Heart left ventricle (tissue), 16 donors: Measurements from ENCODE around the gene LRRC26. TPM values are rescaled to one million over a fixed set of nuclear protein-coding genes. Genes with fewer than 3 reads are reported as not detected.
A peak's percentile ranks its signal among the peaks of the same experiment; 100 is the strongest.

ENCODE experiments used
- ATAC-seq, 4 donors: fragments of 200-7000 bp; cut with Tn5 transposase; one replicate each; pipeline ENCODE4 v1.9.1; 2020 to 2022; ENCODE audit warnings: moderate library complexity in 4 of 4, mild to moderate bottlenecking in 3 of 4, moderate number of reproducible peaks in 1 of 4
- DNase-seq, 5 donors: peaks; one replicate each; pipeline ENCODE4 v3.0.0-alpha.2; 2020
- H3K27ac ChIP-seq, 12 donors: fragments of 200-600 bp; sonication (generic) in 4 of 12; one replicate each; pipeline versions ENCODE4 v1.5.0 to v1.8.0; 2016 to 2022; ENCODE audit warnings: mild to moderate bottlenecking in 2 of 12
- H3K27me3 ChIP-seq, 9 donors: fragments of 200-600 bp; sonication (generic) in 2 of 9; one replicate each; pipeline versions ENCODE4 v1.5.1 to v1.8.0; 2016 to 2022; ENCODE audit warnings: mild to moderate bottlenecking in 3 of 9
- H3K36me3 ChIP-seq, 9 donors: fragments of 200-600 bp; sonication (generic) in 2 of 9; one replicate each; pipeline versions ENCODE4 v1.5.0 to v1.8.0; 2018 to 2022; ENCODE audit warnings: mild to moderate bottlenecking in 2 of 9
- H3K4me1 ChIP-seq, 12 donors: fragments of 200-600 bp; sonication (generic) in 4 of 12; one replicate each; pipeline versions ENCODE4 v1.5.0 to v1.8.0; 2016 to 2022; ENCODE audit warnings: mild to moderate bottlenecking in 3 of 12
- H3K4me3 ChIP-seq, 12 donors: fragments of 200-600 bp; sonication (generic) in 4 of 12; one replicate each; pipeline versions ENCODE4 v1.5.0 to v1.8.0; 2017 to 2022; ENCODE audit warnings: mild to moderate bottlenecking in 9 of 12, moderate library complexity in 4 of 12
- H3K9me3 ChIP-seq, 12 donors: fragments of 200-600 bp; sonication (generic) in 4 of 12; one replicate each; pipeline versions ENCODE4 v1.5.0 to v1.8.0; 2016 to 2022; ENCODE audit warnings: mild to moderate bottlenecking in 1 of 12
- CTCF ChIP-seq, 12 donors: fragments of 200-600 bp; sonication (generic) in 4 of 12; IDR thresholded peaks; one replicate each; pipeline versions ENCODE4 v1.5.0 to v1.8.0; 2018 to 2022; ENCODE audit warnings: antibody characterized with exemption in 12 of 12, mild to moderate bottlenecking in 5 of 12
- POLR2A ChIP-seq, 2 donors: fragments of 450-650 bp; IDR thresholded peaks; one replicate each; pipeline ENCODE4 v1.6.1; 2017; ENCODE audit warnings: antibody characterized with exemption in 2 of 2, mild to moderate bottlenecking in 2 of 2, moderate library complexity in 2 of 2
- WGBS, 4 donors: extraction: QIAGEN DNeasy Blood & Tissue Kit in 2 of 4; methylation state at CpG; one replicate each; pipeline versions ENCODE4 v1.1.5 to v1.1.7; 2013 to 2018; 5-methylcytosine and 5-hydroxymethylcytosine counted together
- intact Hi-C, 10 donors: fragments of 100-400 bp; cut with DNase I; formaldehyde crosslinking; loops; one replicate each; pipeline versions ENCODE4 v1.11.1 to v1.14.2; 2022
- polyA plus RNA-seq, 2 donors: library from polyadenylated mRNA; stranded (reverse); fragments of 200-250 nt; gene quantifications; one replicate each; pipeline ENCODE4 v1.2.3, GENCODE V29; 2013
- total RNA-seq, 9 donors: library from RNA; depleted of rRNA in 2 of 9; stranded (reverse); fragments of >200 nt in 2 of 9; fragmentation: NEBNext Ultra II Directional in 3 of 9; extraction: Animal tissue kit (Norgen Biotek cat#: 25700) in 3 of 9; gene quantifications; one replicate each; pipeline versions ENCODE4 v1.1.0 to v1.2.4, GENCODE V29; 2016 to 2023
- donor health status: ischemic (EF 13 %, LVEDD 7.1; RV severe dilation, severe dysfunction).
- donor health status: healthy with polysubstance abuse.
- donor health status: DM: no; HTN: yes; CAD: no.
- donor health status: DM: no; HTN: no; CAD: no.
- donor health status: ischemic (EF 25% LVEDD 6.9; RV normal size, moderate dysfunction).
- donor health status: ischemic (EF 25% LVEDD 5.7; RV mildly dilated, moderate dysfunction).
- donor health status: healthy.
- donor health status: DM: yes; HTN: yes; CAD: no.
- donor health status: ischemic (EF 35%, LVEDD 5.7; RV mildly dilated, moderate dysfunction).
- donor health status: nonischemic (EF 11% LVEDD 7.7; RV severe dilation, severe dysfunction).
- donor health status: DM: yes; HTN: yes; CAD: no.
- donor health status: PGD.
- donor health status: ischemic (EF 29% LVEDD 5.4; RV normal size, mild dysfunction).
- donor health status: nonischemic (EF 23%, LVEDD 6.1; RV moderate dilation, normal function).

The LRRC26 gene
- total and polyA plus RNA-seq, 11 donors, result not detected

GRCh38 chr9:137156567-137157375 lies 13.1 kb downstream of the LRRC26 start:
- no peak overlapping the region for H3K27ac ChIP-seq
- peak in 3 of 5 donors; percentile 44 to 82 (median 51) for DNase-seq
- peaks cover 0 to 13% (median 5%) of the 10 kb centered on the region in 12 donors for H3K4me1 ChIP-seq
- 1 to 3% (median 2%) methylated on average over 6 to 65 of the region's 65 CpGs for WGBS, 4 donors
- peaks cover 28 to 74% (median 63%) of the 10 kb centered on the region in 9 donors for H3K27me3 ChIP-seq
- TF ChIP-seq CTCF (IDR thresholded peaks at IDR 0.05) (no peak), POLR2A (IDR thresholded peaks at IDR 0.05) (no peak)
- H3K36me3 ChIP-seq, result no peaks in the 10 kb centered on the region
- intact Hi-C loops, result no loop called here
- H3K9me3 ChIP-seq, result no peaks in the 10 kb centered on the region
- peak overlapping the region in 5 of 12 donors; percentile 5 to 35 (median 17) for H3K4me3 ChIP-seq
- ATAC-seq, result peak in 3 of 4 donors; percentile 53 to 81 (median 66)

- no peak for ATAC-seq
- H3K27ac ChIP-seq, result no peak overlapping the region
- DNase-seq, result no peak
- no peak overlapping the region for H3K4me3 ChIP-seq
- no peak for TF ChIP-seq CTCF (IDR thresholded peaks at IDR 0.05)
- TF ChIP-seq POLR2A (IDR thresholded peaks at IDR 0.05), result no peak
- H3K9me3 ChIP-seq, result no peaks in the 10 kb centered on the region
- H3K27me3 ChIP-seq, result peaks cover 11 to 51% (median 28%) of the 10 kb centered on the region in 9 donors
- no peaks in the 10 kb centered on the region for H3K36me3 ChIP-seq
- WGBS, 4 donors, result 90 to 94% (median 92%) methylated on average over 7 of the region's 7 CpGs
- H3K4me1 ChIP-seq, result peaks cover 0 to 10% (median 5%) of the 10 kb centered on the region in 12 donors
- intact Hi-C loops, result no loop called here
Observed at GRCh38 chr9:137152844-137153405, 16.9 kb downstream of the LRRC26 start.

GRCh38 chr9:137150617-137151457 lies 19.0 kb downstream of the LRRC26 start:
- peaks cover under 1 to 49% (median 15%) of the 10 kb centered on the region in 9 donors for H3K27me3 ChIP-seq
- intact Hi-C loops, result no loop called here
- H3K9me3 ChIP-seq, result no peaks in the 10 kb centered on the region
- no peak for DNase-seq
- H3K4me1 ChIP-seq, result no peaks in the 10 kb centered on the region
- H3K4me3 ChIP-seq, result no peak overlapping the region
- WGBS, 4 donors, result 19 to 43% (median 38%) methylated on average over 33 to 34 of the region's 34 CpGs
- no peaks in the 10 kb centered on the region for H3K36me3 ChIP-seq
- ATAC-seq, result peak in 2 of 4 donors; percentile 22 to 48
- no peak for TF ChIP-seq CTCF (IDR thresholded peaks at IDR 0.05)
- TF ChIP-seq POLR2A (IDR thresholded peaks at IDR 0.05), result no peak
- H3K27ac ChIP-seq, result no peak overlapping the region
